ENCODE data around the gene CLEC11A. TPM values are rescaled to one million over a fixed set of nuclear protein-coding genes. Genes with fewer than 3 reads are reported as not detected.

CLEC11A gene
- total and polyA plus RNA-seq, 9 of the 15 experiments (the other 6 are each of a cell fraction or from before 2014, with no cell fraction given) = 0.39 to 43.9 (median 3.4) TPM

GRCh38 chr19:50724522-50725217 lies 1.5 kb downstream of the CLEC11A start (continued):
- peak; percentile 37 for TF ChIP-seq CHD7 (IDR thresholded peaks at IDR 0.05; ENCODE audit: low read depth, low read length)
- peak; percentile 89 for TF ChIP-seq SMC3 (conservative IDR thresholded peaks at IDR 0.05; ENCODE audit: insufficient read depth, low read depth, low read length)
- no peak for TF ChIP-seq HDAC8 (tag; IDR thresholded peaks at IDR 0.05)
- TF ChIP-seq CC2D1A (IDR thresholded peaks at IDR 0.05) = peak; percentile 93
- peak; percentile 87; the same call in 1 of the 2 replicates for TF ChIP-seq HMGXB4 (CRISPR knock-in tag; IDR thresholded peaks at IDR 0.05)
- peak in 1 of 2 experiments; percentile 92; a peak in 1 of 4 replicates for TF ChIP-seq TEAD1 (CRISPR knock-in tag; IDR thresholded peaks at IDR 0.05)
- peak; percentile 4; the same call in 1 of the 2 replicates for TF ChIP-seq ZBTB9 (CRISPR knock-in tag; IDR thresholded peaks at IDR 0.05)
- no peak for TF ChIP-seq GTF3C2 (IDR thresholded peaks at IDR 0.05; ENCODE audit: borderline replicate concordance, extremely low read depth, insufficient read length)
